Endodermal cell (in vitro differentiated cells): Measurements from ENCODE around the gene CYLD. TPM values are rescaled to one million over a fixed set of nuclear protein-coding genes. Genes with fewer than 3 reads are reported as not detected.

Source experiments
- DNase-seq: peaks from one replicate; pipeline ENCODE4 v3.0.0-alpha.2; 2017
- H3K27ac ChIP-seq: 2 replicates; pipeline ENCODE4 v1.5.1; 2013; ENCODE audit warnings: mild to moderate bottlenecking, low read depth, low read length, moderate library complexity
- H3K27me3 ChIP-seq: 2 replicates; pipeline ENCODE4 v1.6.1; 2013; ENCODE audit warnings: mild to moderate bottlenecking, low read length, moderate library complexity; ENCODE audit not compliant: insufficient read depth, control insufficient read depth, poor library complexity, severe bottlenecking
- H3K36me3 ChIP-seq: 2 replicates; pipeline ENCODE4 v1.7.0; 2013; ENCODE audit warnings: mild to moderate bottlenecking, low read length, moderate library complexity; ENCODE audit not compliant: control insufficient read depth, insufficient read depth
- H3K4me1 ChIP-seq: one replicate; pipeline ENCODE4 v1.7.0; 2013; ENCODE audit warnings: low read length; ENCODE audit not compliant: control insufficient read depth, insufficient read depth
- H3K4me3 ChIP-seq: 2 replicates; pipeline ENCODE4 v1.5.1; 2013; ENCODE audit warnings: mild to moderate bottlenecking, low read length, moderate library complexity
- H3K9ac ChIP-seq: 2 replicates; pipeline ENCODE4 v1.6.1; 2013; ENCODE audit warnings: mild to moderate bottlenecking, low read length, moderate library complexity; ENCODE audit not compliant: poor library complexity, severe bottlenecking; ENCODE audit errors: extremely low read depth
- H3K9me3 ChIP-seq: 2 replicates; pipeline ENCODE4 v1.6.1; 2013; ENCODE audit warnings: mild to moderate bottlenecking, low read length, moderate library complexity; ENCODE audit not compliant: control insufficient read depth
- H3K27ac Mint-ChIP-seq: 2 replicates; pipeline ENCODE4 v1.8.0; 2020; ENCODE audit warnings: mixed read lengths
- H3K27me3 Mint-ChIP-seq: 2 replicates; pipeline ENCODE4 v1.8.0; 2021; ENCODE audit warnings: mild to moderate bottlenecking, mixed read lengths; ENCODE audit not compliant: insufficient read depth
- H3K36me3 Mint-ChIP-seq: 2 replicates; pipeline ENCODE4 v1.8.0; 2020; ENCODE audit warnings: low read depth, mixed read lengths
- H3K4me1 Mint-ChIP-seq: 2 replicates; pipeline ENCODE4 v1.8.0; 2020; ENCODE audit warnings: mixed read lengths
- H3K4me3 Mint-ChIP-seq: 2 replicates; pipeline ENCODE4 v1.8.0; 2020; ENCODE audit warnings: mild to moderate bottlenecking, moderate library complexity, mixed read lengths
- H3K9me3 Mint-ChIP-seq: 2 replicates; pipeline ENCODE4 v1.8.0; 2020; ENCODE audit warnings: mild to moderate bottlenecking, mixed read lengths
- WGBS, 2 experiments: methylation state at CpG; one replicate each; pipeline versions ENCODE4 v1.1.5 to v1.1.7; 2013; ENCODE audit warnings: missing lambda C conversion rate in 2 of 2, mixed read lengths in 1 of 2; ENCODE audit not compliant: insufficient coverage in 1 of 2, insufficient read length in 1 of 2; 5-methylcytosine and 5-hydroxymethylcytosine counted together
- total RNA-seq, 2 donors: library from RNA; stranded (reverse); fragmentation: NEBNext Ultra II Directional in 1 of 2; extraction: Animal tissue kit (Norgen Biotek cat#: 25700) in 1 of 2; gene quantifications; 2 replicates in 1 of 2; 3 replicates in 1 of 2; pipeline ENCODE4 v1.2.1, GENCODE V29; 2021
- TF ChIP-seq, protein P1 (sequence below): fragments of 200-600 bp; sonication (generic); conservative IDR thresholded peaks from 2 replicates; pipeline ENCODE4 v1.5.0; 2021; ENCODE audit warnings: antibody characterized with exemption, mild to moderate bottlenecking

Gene CYLD
- total RNA-seq, 2 donors from 2014 or later, result 12.7 TPM

DNA sequence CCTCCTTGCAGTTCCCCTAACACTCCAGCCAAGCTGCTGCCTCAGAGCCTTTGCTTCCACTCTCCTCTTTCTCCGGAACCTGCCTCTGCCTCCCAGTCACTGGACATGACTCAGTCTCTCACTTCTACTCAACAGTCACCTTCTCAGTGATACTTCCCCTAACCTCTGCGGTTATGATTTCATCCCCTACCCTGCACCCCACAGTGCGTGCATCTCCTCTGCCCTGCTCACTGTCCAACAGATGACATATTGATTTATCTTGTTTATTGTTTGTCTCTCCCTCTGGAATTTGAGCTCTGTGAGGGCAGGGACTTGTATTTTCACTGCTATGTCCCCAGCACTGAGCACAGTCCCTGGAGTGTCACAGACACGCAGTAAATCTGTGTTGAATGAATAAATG lies 100.7 kb downstream of the CYLD start:
- H3K36me3 Mint-ChIP-seq, result no peaks in the 10 kb centered on the region
- H3K27me3 ChIP-seq, result peaks cover 7% of the 10 kb centered on the region
- no peak overlapping the region for H3K27ac ChIP-seq
- no peaks in the 10 kb centered on the region for H3K9me3 Mint-ChIP-seq
- no peak overlapping the region for H3K4me3 ChIP-seq
- no peaks in the 10 kb centered on the region for H3K36me3 ChIP-seq
- no peaks in the 10 kb centered on the region for H3K9me3 ChIP-seq
- no peak overlapping the region for H3K27ac Mint-ChIP-seq
- H3K4me1 ChIP-seq, result no peaks in the 10 kb centered on the region
- H3K27me3 Mint-ChIP-seq, result peaks cover 14% of the 10 kb centered on the region
- DNase-seq, result no peak
- H3K4me3 Mint-ChIP-seq, result no peak overlapping the region
- 93 to 94% methylated on average over 3 to 4 of the region's 4 CpGs for WGBS, 2 experiments
- H3K9ac ChIP-seq, result no peak overlapping the region
- TF ChIP-seq, protein P1, sequence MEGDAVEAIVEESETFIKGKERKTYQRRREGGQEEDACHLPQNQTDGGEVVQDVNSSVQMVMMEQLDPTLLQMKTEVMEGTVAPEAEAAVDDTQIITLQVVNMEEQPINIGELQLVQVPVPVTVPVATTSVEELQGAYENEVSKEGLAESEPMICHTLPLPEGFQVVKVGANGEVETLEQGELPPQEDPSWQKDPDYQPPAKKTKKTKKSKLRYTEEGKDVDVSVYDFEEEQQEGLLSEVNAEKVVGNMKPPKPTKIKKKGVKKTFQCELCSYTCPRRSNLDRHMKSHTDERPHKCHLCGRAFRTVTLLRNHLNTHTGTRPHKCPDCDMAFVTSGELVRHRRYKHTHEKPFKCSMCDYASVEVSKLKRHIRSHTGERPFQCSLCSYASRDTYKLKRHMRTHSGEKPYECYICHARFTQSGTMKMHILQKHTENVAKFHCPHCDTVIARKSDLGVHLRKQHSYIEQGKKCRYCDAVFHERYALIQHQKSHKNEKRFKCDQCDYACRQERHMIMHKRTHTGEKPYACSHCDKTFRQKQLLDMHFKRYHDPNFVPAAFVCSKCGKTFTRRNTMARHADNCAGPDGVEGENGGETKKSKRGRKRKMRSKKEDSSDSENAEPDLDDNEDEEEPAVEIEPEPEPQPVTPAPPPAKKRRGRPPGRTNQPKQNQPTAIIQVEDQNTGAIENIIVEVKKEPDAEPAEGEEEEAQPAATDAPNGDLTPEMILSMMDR, result no peak
- peaks cover 12% of the 10 kb centered on the region for H3K4me1 Mint-ChIP-seq

DNA sequence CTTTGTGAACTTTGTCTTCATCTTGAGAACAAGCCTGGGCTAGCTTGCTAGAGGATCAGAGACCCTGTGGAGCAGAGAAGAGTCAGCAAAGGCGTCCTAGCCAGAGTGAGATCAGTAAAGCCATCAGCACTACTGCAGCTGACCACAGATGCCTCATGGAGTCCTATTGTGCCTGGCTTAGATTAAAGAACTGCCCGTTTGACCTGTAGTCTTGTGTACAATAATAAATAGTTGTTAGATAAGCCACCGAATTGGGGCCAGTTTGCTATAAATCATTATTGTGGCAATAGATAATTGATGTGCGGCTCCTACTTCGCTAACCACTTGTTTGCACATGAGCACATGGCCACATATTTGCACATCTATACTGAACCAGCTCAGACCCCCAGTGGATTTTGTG lies 103.0 kb downstream of the CYLD start:
- TF ChIP-seq, protein P1, result no peak
- DNase-seq, result no peak
- H3K27ac Mint-ChIP-seq, result no peak overlapping the region
- no peak overlapping the region for H3K4me3 Mint-ChIP-seq
- Histone ChIP-seq H3K9ac (no peak overlapping the region), H3K27ac (no peak overlapping the region), H3K4me3 (no peak overlapping the region), H3K4me1 (no peaks in the 10 kb centered on the region), H3K36me3 (no peaks in the 10 kb centered on the region), H3K27me3 (peaks cover 7% of the 10 kb centered on the region), H3K9me3 (no peaks in the 10 kb centered on the region)
- no peaks in the 10 kb centered on the region for H3K9me3 Mint-ChIP-seq
- WGBS, 2 experiments, result 86 to 90% methylated on average over 2 to 5 of the region's 5 CpGs
- H3K36me3 Mint-ChIP-seq, result no peaks in the 10 kb centered on the region
- peaks cover 12% of the 10 kb centered on the region for H3K4me1 Mint-ChIP-seq
- peaks cover 15% of the 10 kb centered on the region for H3K27me3 Mint-ChIP-seq

GRCh38 chr16:50845296-50845695 lies 103.4 kb downstream of the CYLD start:
- Mint-ChIP-seq H3K27ac (no peak overlapping the region), H3K4me3 (no peak overlapping the region), H3K9me3 (no peaks in the 10 kb centered on the region), H3K36me3 (no peaks in the 10 kb centered on the region), H3K4me1 (peaks cover 12% of the 10 kb centered on the region), H3K27me3 (peaks cover 11% of the 10 kb centered on the region)
- H3K4me1 ChIP-seq, result no peaks in the 10 kb centered on the region
- H3K9me3 ChIP-seq, result no peaks in the 10 kb centered on the region
- no peak overlapping the region for H3K4me3 ChIP-seq
- H3K36me3 ChIP-seq, result no peaks in the 10 kb centered on the region
- no peak overlapping the region for H3K27ac ChIP-seq
- no peak for DNase-seq
- no peak overlapping the region for H3K9ac ChIP-seq
- peaks cover 2% of the 10 kb centered on the region for H3K27me3 ChIP-seq
- 86% methylated on average over 2 of the region's 2 CpGs; no CpG with 5 or more reads in 1 of the 2 experiments for WGBS, 2 experiments
- TF ChIP-seq, protein P1, result no peak
